BJ (cell line): ENCODE data around the gene HADHA. TPM values are rescaled to one million over a fixed set of nuclear protein-coding genes. Genes with fewer than 3 reads are reported as not detected.
"Not testable (repeated sequence)": the region's sequence is repeated elsewhere in the genome, so short reads cannot be mapped to it uniquely, and the experiment has no call there.

Source experiments
- CTCF ChIA-PET: fragments of 350-600 bp; formaldehyde crosslinking; extraction: SDS; loops from one replicate; lab custom pipeline; 2021; ENCODE audit warnings: antibody characterized with exemption, inconsistent platforms; lab: Yijun Ruan, JAX
- POLR2A ChIA-PET: fragments of 300-600 bp; sonication (Branson Sonifier 250); formaldehyde crosslinking; extraction: SDS; loops from one replicate; lab custom pipeline; 2021; ENCODE audit warnings: antibody characterized with exemption; lab: Charles Lee
- DNase-seq: peaks from one replicate; pipeline ENCODE4 v3.0.0-alpha.2; 2011; ENCODE audit warnings: low read depth
- H3K27me3 ChIP-seq: 2 replicates; pipeline ENCODE4 v1.6.0; 2011; ENCODE audit warnings: low read length; ENCODE audit not compliant: control insufficient read depth, insufficient read depth
- H3K36me3 ChIP-seq: 2 replicates; pipeline ENCODE4 v1.5.1; 2011; ENCODE audit warnings: low read length; ENCODE audit not compliant: control insufficient read depth, insufficient read depth
- H3K4me3 ChIP-seq: 2 replicates; pipeline ENCODE4 v1.5.1; 2011; ENCODE audit warnings: low read depth, mild to moderate bottlenecking, control low read depth, low read length
- CTCF ChIP-seq: IDR thresholded peaks from 2 replicates; pipeline ENCODE4 v1.5.1; 2011; ENCODE audit warnings: low read depth, mild to moderate bottlenecking, control low read depth, inconsistent platforms, low read length, moderate library complexity; ENCODE audit not compliant: insufficient read depth
- polyA plus RNA-seq: library from polyadenylated mRNA; depleted of rRNA; stranded (reverse); fragments of >200 nt; gene quantifications from 2 replicates; pipeline ENCODE4 v1.2.3, GENCODE V29; 2011

Gene HADHA
- polyA plus RNA-seq, 1 experiment, result 111 TPM

GRCh38 chr2:26170795-26171194, 73.6 kb downstream of the HADHA start:
- Histone ChIP-seq H3K36me3 (no peaks in the 10 kb centered on the region), H3K4me3 (no peak overlapping the region), H3K27me3 (peaks cover 19% of the 10 kb centered on the region)
- ChIA-PET POLR2A (no interaction called here), CTCF (no interaction called here)
- DNase-seq, result no peak
- no peak for TF ChIP-seq CTCF

GRCh38 chr2:26169681-26170414, 74.6 kb downstream of the HADHA start:
- no peaks in the 10 kb centered on the region for H3K36me3 ChIP-seq
- ChIA-PET POLR2A (no interaction called here), CTCF (no interaction called here)
- no peak for TF ChIP-seq CTCF
- no peak for DNase-seq
- H3K4me3 ChIP-seq, result no peak overlapping the region
- H3K27me3 ChIP-seq, result peaks cover 19% of the 10 kb centered on the region

- CTCF ChIA-PET, result no interaction called here
- H3K36me3 ChIP-seq, result no peaks in the 10 kb centered on the region
- peaks cover 17% of the 10 kb centered on the region for H3K27me3 ChIP-seq
- TF ChIP-seq CTCF, result no peak
- POLR2A ChIA-PET, result no interaction called here
- DNase-seq, result no peak
- no peak overlapping the region for H3K4me3 ChIP-seq
Observed at GRCh38 chr2:26169226-26169625, 75.2 kb downstream of the HADHA start.

- ChIA-PET POLR2A (no interaction called here), CTCF (no interaction called here)
- no peak for TF ChIP-seq CTCF
- H3K27me3 ChIP-seq, result peaks cover 15% of the 10 kb centered on the region; the same call in 1 of the 2 replicates
- H3K4me3 ChIP-seq, result no peak overlapping the region
- H3K36me3 ChIP-seq, result no peaks in the 10 kb centered on the region
- DNase-seq, result no peak
Observed at GRCh38 chr2:26168785-26169184, 75.6 kb downstream of the HADHA start.

- ChIA-PET POLR2A (interaction anchor here (0.5 to 0.6 kb wide), 2 partner anchors 59 to 89 kb away, joined by 5 read pairs; no protein-coding TSS in a partner anchor), CTCF (interaction anchor here (1.3 kb wide), 1 partner anchor 18 kb away, joined by 3 read pairs; no protein-coding TSS in a partner anchor)
- DNase-seq, result not testable (repeated sequence)
Observed at GRCh38 chr2:26166541-26166940, 77.9 kb downstream of the HADHA start.

More at GRCh38 chr2:26166541-26166940, 77.9 kb downstream of the HADHA start:
- H3K27me3 ChIP-seq, H3K4me3 ChIP-seq, H3K36me3 ChIP-seq: not testable (repeated sequence)
